ENCODE results near the gene TTC39C. TPM values are rescaled to one million over a fixed set of nuclear protein-coding genes. Genes with fewer than 3 reads are reported as not detected.
A peak's percentile ranks its signal among the peaks of the same experiment; 100 is the strongest.

TTC39C gene
- total and polyA plus RNA-seq, 5 donors from 2014 or later, result 109 to 274 (median 180) TPM

GRCh38 chr18:24006712-24007313 is 7.7 kb upstream of the TTC39C start:
- Histone ChIP-seq H3K9me3 (ENCODE audit: control insufficient read depth in 2 of 2, low read length in 2 of 2) (no peaks in the 10 kb centered on the region), H3K27me3 (ENCODE audit: control insufficient read depth, insufficient read depth, low read length) (no peaks in the 10 kb centered on the region), H3K4me3 (ENCODE audit: low read depth, low read length) (peak overlapping the region; percentile 53), H3K27ac (ENCODE audit: insufficient read depth, low read length, poor library complexity, severe bottlenecking) (peak overlapping the region; percentile 93), H3K4me1 (ENCODE audit: control insufficient read depth, insufficient read depth, low read length, poor library complexity, severe bottlenecking) (peaks cover 86% of the 10 kb centered on the region), H3K36me3 (ENCODE audit: control insufficient read depth, insufficient read depth, low read length) (no peaks in the 10 kb centered on the region)
- no peak for ATAC-seq (ENCODE audit: low read depth in 2 of 2)
- Mint-ChIP-seq H3K27ac (peak overlapping the region; percentile 32 to 76 (median 69)), H3K27me3 (no peaks in the 10 kb centered on the region), H3K4me3 (peak overlapping the region in 2 of 4 donors; percentile 5 to 34), H3K4me1 (peaks cover 37 to 87% (median 62%) of the 10 kb centered on the region in 4 donors), H3K9me3 (no peaks in the 10 kb centered on the region), H3K36me3 (no peaks in the 10 kb centered on the region)
- DNase-seq, result no peak

GRCh38 chr18:24009246-24009645 is 5.3 kb upstream of the TTC39C start:
- Histone ChIP-seq H3K4me3 (ENCODE audit: low read depth, low read length) (peak overlapping the region; percentile 81), H3K27ac (ENCODE audit: insufficient read depth, low read length, poor library complexity, severe bottlenecking) (peak overlapping the region; percentile 93), H3K27me3 (ENCODE audit: control insufficient read depth, insufficient read depth, low read length) (no peaks in the 10 kb centered on the region), H3K4me1 (ENCODE audit: control insufficient read depth, insufficient read depth, low read length, poor library complexity, severe bottlenecking) (peaks cover 86% of the 10 kb centered on the region), H3K9me3 (ENCODE audit: control insufficient read depth in 2 of 2, low read length in 2 of 2) (no peaks in the 10 kb centered on the region), H3K36me3 (ENCODE audit: control insufficient read depth, insufficient read depth, low read length) (no peaks in the 10 kb centered on the region)
- Mint-ChIP-seq H3K27me3 (no peaks in the 10 kb centered on the region), H3K36me3 (no peaks in the 10 kb centered on the region), H3K9me3 (no peaks in the 10 kb centered on the region), H3K4me1 (peaks cover 25 to 82% (median 52%) of the 10 kb centered on the region in 4 donors), H3K27ac (peak overlapping the region; percentile 91 to 99 (median 97)), H3K4me3 (peak overlapping the region; percentile 40 to 87 (median 72))
- DNase-seq (no peak), ATAC-seq (ENCODE audit: low read depth in 2 of 2) (no peak)

- ATAC-seq (ENCODE audit: low read depth in 2 of 2), result peak; percentile 33 to 41
- H3K9me3 Mint-ChIP-seq, result no peaks in the 10 kb centered on the region
- Histone ChIP-seq H3K4me1 (ENCODE audit: control insufficient read depth, insufficient read depth, low read length, poor library complexity, severe bottlenecking) (peaks cover 80% of the 10 kb centered on the region), H3K27me3 (ENCODE audit: control insufficient read depth, insufficient read depth, low read length) (no peaks in the 10 kb centered on the region), H3K4me3 (ENCODE audit: low read depth, low read length) (peak overlapping the region; percentile 81), H3K9me3 (ENCODE audit: control insufficient read depth in 2 of 2, low read length in 2 of 2) (no peaks in the 10 kb centered on the region), H3K27ac (ENCODE audit: insufficient read depth, low read length, poor library complexity, severe bottlenecking) (peak overlapping the region; percentile 93), H3K36me3 (ENCODE audit: control insufficient read depth, insufficient read depth, low read length) (no peaks in the 10 kb centered on the region)
- peak overlapping the region; percentile 91 to 99 (median 97) for H3K27ac Mint-ChIP-seq
- DNase-seq, result peak in 2 of 3 donors; percentile 59 to 81
- no peaks in the 10 kb centered on the region for H3K27me3 Mint-ChIP-seq
- H3K36me3 Mint-ChIP-seq, result no peaks in the 10 kb centered on the region
- H3K4me1 Mint-ChIP-seq, result peaks cover 25 to 76% (median 49%) of the 10 kb centered on the region in 4 donors
- H3K4me3 Mint-ChIP-seq, result peak overlapping the region; percentile 40 to 87 (median 72)
Measured at GRCh38 chr18:24009651-24010333, 4.8 kb upstream of the TTC39C start.

- peaks cover 71% of the 10 kb centered on the region for H3K4me1 ChIP-seq (ENCODE audit: control insufficient read depth, insufficient read depth, low read length, poor library complexity, severe bottlenecking)
- H3K27me3 Mint-ChIP-seq, result no peaks in the 10 kb centered on the region
- peak overlapping the region; percentile 93 for H3K27ac ChIP-seq (ENCODE audit: insufficient read depth, low read length, poor library complexity, severe bottlenecking)
- peak overlapping the region; percentile 80 to 88 (median 84) for H3K4me3 Mint-ChIP-seq
- no peak for DNase-seq
- H3K36me3 ChIP-seq (ENCODE audit: control insufficient read depth, insufficient read depth, low read length), result no peaks in the 10 kb centered on the region
- H3K4me1 Mint-ChIP-seq, result peaks cover 27 to 76% (median 48%) of the 10 kb centered on the region in 4 donors
- peak overlapping the region; percentile 91 to 99 (median 97) for H3K27ac Mint-ChIP-seq
- ATAC-seq (ENCODE audit: low read depth in 2 of 2), result no peak
- no peaks in the 10 kb centered on the region for H3K9me3 Mint-ChIP-seq
- H3K27me3 ChIP-seq (ENCODE audit: control insufficient read depth, insufficient read depth, low read length), result no peaks in the 10 kb centered on the region
- H3K9me3 ChIP-seq (ENCODE audit: control insufficient read depth in 2 of 2, low read length in 2 of 2), result no peaks in the 10 kb centered on the region
- peak overlapping the region; percentile 81 for H3K4me3 ChIP-seq (ENCODE audit: low read depth, low read length)
- H3K36me3 Mint-ChIP-seq, result peaks cover 5% of the 10 kb centered on the region
Measured at GRCh38 chr18:24010673-24011072, 3.9 kb upstream of the TTC39C start.

GRCh38 chr18:24011123-24011917 is 3.2 kb upstream of the TTC39C start:
- ATAC-seq (ENCODE audit: low read depth in 2 of 2) (peak; percentile 19 to 32), DNase-seq (peak in 2 of 3 donors; percentile 80 to 88)
- Mint-ChIP-seq H3K36me3 (peaks cover 8% of the 10 kb centered on the region), H3K4me1 (peaks cover 34 to 75% (median 49%) of the 10 kb centered on the region in 4 donors), H3K9me3 (no peaks in the 10 kb centered on the region), H3K27ac (peak overlapping the region; percentile 91 to 99 (median 97)), H3K4me3 (peak overlapping the region; percentile 80 to 88 (median 84)), H3K27me3 (no peaks in the 10 kb centered on the region)
- Histone ChIP-seq H3K9me3 (ENCODE audit: control insufficient read depth in 2 of 2, low read length in 2 of 2) (no peaks in the 10 kb centered on the region), H3K4me1 (ENCODE audit: control insufficient read depth, insufficient read depth, low read length, poor library complexity, severe bottlenecking) (peaks cover 71% of the 10 kb centered on the region), H3K36me3 (ENCODE audit: control insufficient read depth, insufficient read depth, low read length) (no peaks in the 10 kb centered on the region), H3K27me3 (ENCODE audit: control insufficient read depth, insufficient read depth, low read length) (no peaks in the 10 kb centered on the region), H3K27ac (ENCODE audit: insufficient read depth, low read length, poor library complexity, severe bottlenecking) (peak overlapping the region; percentile 93), H3K4me3 (ENCODE audit: low read depth, low read length) (peak overlapping the region; percentile 81)

- Histone ChIP-seq H3K4me1 (ENCODE audit: control insufficient read depth, insufficient read depth, low read length, poor library complexity, severe bottlenecking) (peaks cover 80% of the 10 kb centered on the region), H3K4me3 (ENCODE audit: low read depth, low read length) (peak overlapping the region; percentile 81), H3K9me3 (ENCODE audit: control insufficient read depth in 2 of 2, low read length in 2 of 2) (no peaks in the 10 kb centered on the region), H3K36me3 (ENCODE audit: control insufficient read depth, insufficient read depth, low read length) (no peaks in the 10 kb centered on the region), H3K27ac (ENCODE audit: insufficient read depth, low read length, poor library complexity, severe bottlenecking) (peak overlapping the region; percentile 93), H3K27me3 (ENCODE audit: control insufficient read depth, insufficient read depth, low read length) (no peaks in the 10 kb centered on the region)
- peaks cover 20% of the 10 kb centered on the region for H3K36me3 Mint-ChIP-seq
- ATAC-seq (ENCODE audit: low read depth in 2 of 2), result no peak
- peak in 1 of 3 donors; percentile 32 for DNase-seq
- H3K9me3 Mint-ChIP-seq, result no peaks in the 10 kb centered on the region
- peaks cover 33 to 80% (median 54%) of the 10 kb centered on the region in 4 donors for H3K4me1 Mint-ChIP-seq
- H3K27ac Mint-ChIP-seq, result peak overlapping the region; percentile 91 to 99 (median 97)
- H3K27me3 Mint-ChIP-seq, result no peaks in the 10 kb centered on the region
- peak overlapping the region; percentile 80 to 88 (median 84) for H3K4me3 Mint-ChIP-seq
Measured at GRCh38 chr18:24013051-24013450, 1.5 kb upstream of the TTC39C start.

GRCh38 chr18:24014986-24015638 is 558 bp downstream of the TTC39C start:
- Histone ChIP-seq H3K36me3 (ENCODE audit: control insufficient read depth, insufficient read depth, low read length) (peaks cover 6% of the 10 kb centered on the region), H3K9me3 (ENCODE audit: control insufficient read depth in 2 of 2, low read length in 2 of 2) (no peaks in the 10 kb centered on the region), H3K27me3 (ENCODE audit: control insufficient read depth, insufficient read depth, low read length) (no peaks in the 10 kb centered on the region), H3K4me3 (ENCODE audit: low read depth, low read length) (peak overlapping the region; percentile 99), H3K4me1 (ENCODE audit: control insufficient read depth, insufficient read depth, low read length, poor library complexity, severe bottlenecking) (peaks cover 80% of the 10 kb centered on the region), H3K27ac (ENCODE audit: insufficient read depth, low read length, poor library complexity, severe bottlenecking) (peak overlapping the region; percentile 93)
- H3K4me1 Mint-ChIP-seq, result peaks cover 29 to 80% (median 51%) of the 10 kb centered on the region in 4 donors
- H3K36me3 Mint-ChIP-seq, result peaks cover 29% of the 10 kb centered on the region
- DNase-seq (peak; percentile 23 to 68 (median 45)), ATAC-seq (ENCODE audit: low read depth in 2 of 2) (peak in 1 of 2 donors; percentile 4)
- H3K4me3 Mint-ChIP-seq, result peak overlapping the region; percentile 97 to 99 (median 98)
- no peaks in the 10 kb centered on the region for H3K9me3 Mint-ChIP-seq
- peak overlapping the region; percentile 77 to 97 (median 96) for H3K27ac Mint-ChIP-seq
- no peaks in the 10 kb centered on the region for H3K27me3 Mint-ChIP-seq
